ENCODE results near the gene CDC42EP5. TPM values are rescaled to one million over a fixed set of nuclear protein-coding genes. Genes with fewer than 3 reads are reported as not detected.

Gene CDC42EP5
- total and polyA plus RNA-seq, 4 donors, result 0.28 to 2.2 (median 0.84) TPM; not detected in 1

- Histone ChIP-seq H3K27me3 (ENCODE audit: control insufficient read depth in 4 of 4, insufficient read depth in 4 of 4, low read length in 3 of 4) (peaks cover 0 to 13% (median 9%) of the 10 kb centered on the region in 4 donors), H3K4me3 (ENCODE audit: low read depth in 1 of 3, low read length in 3 of 3) (no peak overlapping the region), H3K9me3 (ENCODE audit: control insufficient read depth in 4 of 4, low read length in 3 of 4) (no peaks in the 10 kb centered on the region), H3K9ac (ENCODE audit: low read depth in 1 of 2, low read length in 2 of 2) (no peak overlapping the region), H3K36me3 (ENCODE audit: control insufficient read depth in 4 of 4, insufficient read depth in 3 of 4, low read depth in 1 of 4, low read length in 3 of 4) (no peaks in the 10 kb centered on the region), H3K27ac (ENCODE audit: low read depth in 1 of 2, low read length in 2 of 2) (no peak overlapping the region), H3K4me1 (ENCODE audit: control insufficient read depth in 4 of 4, insufficient read depth in 4 of 4, low read length in 3 of 4) (no peaks in the 10 kb centered on the region)
- TF ChIP-seq GABPA (IDR thresholded peaks at IDR 0.05 in 1 of 2, conservative IDR thresholded peaks at IDR 0.05 in 1 of 2) (no peak), JUND (IDR thresholded peaks at IDR 0.05) (no peak), NR2F2 (IDR thresholded peaks at IDR 0.05) (no peak), FOXA1 (IDR thresholded peaks at IDR 0.05) (no peak), HNF4G (IDR thresholded peaks at IDR 0.05) (no peak), TAF1 (conservative IDR thresholded peaks at IDR 0.05) (no peak), EGR1 (IDR thresholded peaks at IDR 0.05; ENCODE audit: low read depth in 2 of 2) (no peak), YY1 (IDR thresholded peaks at IDR 0.05) (no peak)
- 80% methylated on average over 26 of the region's 26 CpGs for WGBS
- no peak for DNase-seq (ENCODE audit: low spot score)
These were observed 53.9 kb downstream of the CDC42EP5 start for GRCh38 chr19:54418930-54419800.

- H3K27me3 ChIP-seq (ENCODE audit: control insufficient read depth in 4 of 4, insufficient read depth in 4 of 4, low read length in 3 of 4), result peaks cover 0 to 13% (median 9%) of the 10 kb centered on the region in 4 donors
These were observed 54.8 kb downstream of the CDC42EP5 start for GRCh38 chr19:54418030-54418929.

DNA sequence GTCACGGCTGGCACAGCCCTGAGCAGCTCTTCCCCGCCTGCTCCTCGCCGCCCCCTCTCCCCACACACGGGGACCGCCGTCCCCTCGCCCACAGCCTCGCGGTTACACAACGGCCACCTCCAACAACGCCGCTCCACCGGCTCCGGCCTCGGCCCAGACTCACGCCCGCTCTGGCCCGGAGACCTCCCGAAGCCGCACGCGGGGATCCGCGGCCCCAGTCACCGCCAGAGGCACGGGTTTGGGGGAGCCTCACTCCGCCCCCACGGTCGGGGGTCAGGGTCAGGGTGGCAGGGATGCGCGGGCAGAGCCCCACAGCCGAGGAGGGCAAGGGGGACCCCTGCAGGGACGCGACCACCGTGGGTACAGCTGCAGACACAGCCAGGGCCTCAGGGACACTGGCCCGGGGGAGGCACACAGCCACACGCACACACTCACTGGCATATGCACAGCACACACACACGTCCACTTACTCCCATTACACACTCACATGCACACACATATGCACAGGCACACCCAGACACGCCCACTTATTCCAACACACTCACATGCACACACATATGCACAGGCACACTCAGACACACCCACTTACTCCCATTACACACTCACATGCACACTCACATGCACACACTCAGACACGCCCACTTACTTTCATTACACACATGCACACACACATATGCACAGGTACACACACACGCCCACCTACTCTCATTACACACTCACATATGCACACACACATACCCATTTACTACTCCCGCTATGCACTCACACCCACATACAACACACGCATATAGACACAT, 56.2 kb downstream of the CDC42EP5 start:
- H3K27ac ChIP-seq (ENCODE audit: low read depth in 1 of 2, low read length in 2 of 2), result no peak overlapping the region
- 38% methylated on average over 44 of the region's 44 CpGs for WGBS
- H3K4me3 ChIP-seq (ENCODE audit: low read depth in 1 of 3, low read length in 3 of 3), result no peak overlapping the region
- no peaks in the 10 kb centered on the region for H3K36me3 ChIP-seq (ENCODE audit: control insufficient read depth in 4 of 4, insufficient read depth in 3 of 4, low read depth in 1 of 4, low read length in 3 of 4)
- no peaks in the 10 kb centered on the region for H3K9me3 ChIP-seq (ENCODE audit: control insufficient read depth in 4 of 4, low read length in 3 of 4)
- no peak overlapping the region for H3K9ac ChIP-seq (ENCODE audit: low read depth in 1 of 2, low read length in 2 of 2)
- peaks cover 0 to 11% (median 8%) of the 10 kb centered on the region in 4 donors for H3K27me3 ChIP-seq (ENCODE audit: control insufficient read depth in 4 of 4, insufficient read depth in 4 of 4, low read length in 3 of 4)
- no peak for DNase-seq (ENCODE audit: low spot score)
- H3K4me1 ChIP-seq (ENCODE audit: control insufficient read depth in 4 of 4, insufficient read depth in 4 of 4, low read length in 3 of 4), result no peaks in the 10 kb centered on the region
- TF ChIP-seq YY1 (IDR thresholded peaks at IDR 0.05) (no peak), SP1 (IDR thresholded peaks at IDR 0.05) (no peak), FOXA1 (IDR thresholded peaks at IDR 0.05) (no peak), REST (IDR thresholded peaks at IDR 0.05) (no peak), NR2F2 (IDR thresholded peaks at IDR 0.05) (no peak), MAX (IDR thresholded peaks at IDR 0.05) (no peak), RAD21 (IDR thresholded peaks at IDR 0.05) (no peak), FOXA2 (IDR thresholded peaks at IDR 0.05) (no peak), GABPA (IDR thresholded peaks at IDR 0.05 in 1 of 2, conservative IDR thresholded peaks at IDR 0.05 in 1 of 2) (no peak), EGR1 (IDR thresholded peaks at IDR 0.05; ENCODE audit: low read depth in 2 of 2) (no peak), JUND (IDR thresholded peaks at IDR 0.05) (no peak), TAF1 (conservative IDR thresholded peaks at IDR 0.05) (no peak), CTCF (IDR thresholded peaks at IDR 0.05; ENCODE audit: low read depth, low read length, missing input control) (no peak), RXRA (IDR thresholded peaks at IDR 0.05) (no peak), HNF4A (conservative IDR thresholded peaks at IDR 0.05) (no peak)
- TF ChIP-seq, protein P1, sequence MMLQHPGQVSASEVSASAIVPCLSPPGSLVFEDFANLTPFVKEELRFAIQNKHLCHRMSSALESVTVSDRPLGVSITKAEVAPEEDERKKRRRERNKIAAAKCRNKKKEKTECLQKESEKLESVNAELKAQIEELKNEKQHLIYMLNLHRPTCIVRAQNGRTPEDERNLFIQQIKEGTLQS (IDR thresholded peaks at IDR 0.05), result no peak

More at GRCh38 chr19:54418030-54418929, 54.8 kb downstream of the CDC42EP5 start:
- Histone ChIP-seq H3K36me3 (ENCODE audit: control insufficient read depth in 4 of 4, insufficient read depth in 3 of 4, low read depth in 1 of 4, low read length in 3 of 4) (no peaks in the 10 kb centered on the region), H3K4me3 (ENCODE audit: low read depth in 1 of 3, low read length in 3 of 3) (no peak overlapping the region), H3K9me3 (ENCODE audit: control insufficient read depth in 4 of 4, low read length in 3 of 4) (no peaks in the 10 kb centered on the region), H3K4me1 (ENCODE audit: control insufficient read depth in 4 of 4, insufficient read depth in 4 of 4, low read length in 3 of 4) (no peaks in the 10 kb centered on the region), H3K9ac (ENCODE audit: low read depth in 1 of 2, low read length in 2 of 2) (no peak overlapping the region), H3K27ac (ENCODE audit: low read depth in 1 of 2, low read length in 2 of 2) (no peak overlapping the region)
- no peak for TF ChIP-seq YY1 (IDR thresholded peaks at IDR 0.05)
- TF ChIP-seq RXRA (IDR thresholded peaks at IDR 0.05), result no peak
- 25% methylated on average over 25 of the region's 25 CpGs for WGBS
- DNase-seq (ENCODE audit: low spot score), result no peak
